AG20443 (cell line): ENCODE measurements around the gene STAC.

Experiments used
- DNase-seq: peaks from one replicate; pipeline ENCODE4 v3.0.0; 2012; ENCODE audit warnings: low spot score, mixed read lengths

STAC gene, protein sequence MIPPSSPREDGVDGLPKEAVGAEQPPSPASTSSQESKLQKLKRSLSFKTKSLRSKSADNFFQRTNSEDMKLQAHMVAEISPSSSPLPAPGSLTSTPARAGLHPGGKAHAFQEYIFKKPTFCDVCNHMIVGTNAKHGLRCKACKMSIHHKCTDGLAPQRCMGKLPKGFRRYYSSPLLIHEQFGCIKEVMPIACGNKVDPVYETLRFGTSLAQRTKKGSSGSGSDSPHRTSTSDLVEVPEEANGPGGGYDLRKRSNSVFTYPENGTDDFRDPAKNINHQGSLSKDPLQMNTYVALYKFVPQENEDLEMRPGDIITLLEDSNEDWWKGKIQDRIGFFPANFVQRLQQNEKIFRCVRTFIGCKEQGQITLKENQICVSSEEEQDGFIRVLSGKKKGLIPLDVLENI

DNA sequence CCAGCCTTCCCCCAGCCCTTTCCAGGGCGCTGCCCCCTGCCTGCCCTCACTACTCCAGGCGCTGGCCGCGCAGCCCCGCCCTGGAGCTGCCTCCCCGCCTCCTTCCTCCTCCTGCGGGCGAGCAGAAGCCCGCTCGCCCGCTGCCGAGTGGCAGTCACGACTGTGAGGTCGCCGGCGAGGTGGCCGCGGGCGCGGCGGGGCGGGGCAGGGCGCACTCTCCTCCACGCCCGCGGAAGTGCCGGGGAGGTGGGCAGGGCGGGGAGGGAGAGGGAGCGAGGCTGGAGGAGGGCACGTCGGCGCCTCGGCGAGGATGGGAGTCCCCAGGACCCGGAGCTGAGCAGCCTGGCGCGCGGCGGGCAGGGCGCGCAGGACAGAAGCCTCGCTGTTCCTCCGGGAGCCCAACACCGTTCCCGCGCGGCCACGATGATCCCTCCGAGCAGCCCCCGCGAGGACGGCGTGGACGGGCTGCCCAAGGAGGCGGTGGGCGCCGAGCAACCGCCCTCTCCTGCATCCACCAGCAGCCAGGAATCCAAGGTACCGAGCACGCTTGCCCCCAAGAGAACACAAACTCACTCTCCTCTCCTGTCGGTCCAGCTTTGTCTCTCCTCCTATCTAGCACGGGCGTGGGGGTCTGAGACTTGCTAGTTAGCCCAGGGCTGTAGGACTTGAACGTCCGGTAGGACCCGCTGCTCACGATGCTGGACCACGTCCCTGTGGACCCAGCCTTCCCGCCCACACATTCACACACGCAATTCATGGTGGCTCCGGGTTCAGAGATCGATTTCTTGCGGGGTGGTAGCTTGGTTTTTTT, at the start of gene STAC:
TSS of gene STAC (plus strand) at position 284 of the 811 bp plus-strand sequence. CDS start at position 424, 140 bp downstream.
- DNase-seq: peak; percentile 83

DNA sequence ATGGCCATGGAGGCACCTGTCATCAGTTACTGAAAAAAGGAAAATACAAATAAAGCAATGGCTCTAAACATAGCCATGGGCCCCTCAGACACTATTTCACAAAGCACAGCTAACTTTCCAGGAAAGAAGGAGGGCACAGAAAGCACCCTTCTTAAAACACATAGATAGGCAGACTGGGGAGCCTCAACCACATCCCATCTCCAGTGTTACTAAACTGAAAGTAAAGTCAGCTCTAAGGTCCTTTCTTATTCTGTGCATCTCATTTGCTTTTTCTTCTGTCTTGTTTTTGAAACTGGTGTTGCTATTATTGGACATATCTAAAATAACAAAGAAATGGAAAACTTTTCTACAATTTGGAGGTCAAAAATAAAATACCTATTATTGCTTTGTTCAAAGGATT, 48.2 kb upstream of the STAC start:
- DNase-seq: no peak

DNA sequence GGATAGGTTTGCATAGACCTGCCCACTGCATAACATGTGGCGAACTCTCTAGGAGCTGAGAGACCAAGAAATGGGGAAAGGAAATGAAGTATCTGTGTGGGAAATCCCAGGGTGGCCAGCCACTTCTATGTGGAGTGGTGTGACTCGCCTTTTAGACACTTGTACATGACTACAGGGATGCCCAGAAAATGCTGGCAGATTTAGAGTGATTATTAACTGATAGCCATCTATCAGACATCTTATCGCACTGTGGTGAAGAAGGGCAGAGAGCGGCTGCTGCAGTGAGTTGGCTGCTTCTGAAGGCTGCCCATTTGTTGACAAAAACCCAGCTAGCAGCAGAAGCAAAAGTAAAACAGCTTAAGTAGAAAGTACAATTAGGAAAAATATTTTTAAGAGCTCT, 18.1 kb upstream of the STAC start:
- DNase-seq: peak; percentile 42

DNA sequence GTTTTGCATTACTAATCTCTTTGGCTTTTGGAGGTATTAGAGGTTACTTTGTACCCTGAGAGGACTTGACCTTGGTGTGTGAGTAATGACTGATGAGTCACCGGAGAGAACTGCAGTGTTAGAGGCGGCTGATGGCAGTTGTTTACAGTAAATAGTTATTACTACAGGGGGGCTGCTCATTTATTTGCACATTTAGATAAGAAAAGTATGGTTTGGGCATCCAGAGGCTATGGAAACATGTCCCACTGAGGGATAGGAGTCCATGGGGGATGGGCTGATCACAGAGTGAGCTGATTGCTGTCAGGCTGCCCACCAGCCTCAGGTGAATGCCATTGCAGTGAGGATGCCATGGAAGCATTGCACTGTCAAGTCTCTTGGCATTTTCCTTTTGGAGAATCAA, 17.3 kb upstream of the STAC start:
- DNase-seq: peak; percentile 73

DNA sequence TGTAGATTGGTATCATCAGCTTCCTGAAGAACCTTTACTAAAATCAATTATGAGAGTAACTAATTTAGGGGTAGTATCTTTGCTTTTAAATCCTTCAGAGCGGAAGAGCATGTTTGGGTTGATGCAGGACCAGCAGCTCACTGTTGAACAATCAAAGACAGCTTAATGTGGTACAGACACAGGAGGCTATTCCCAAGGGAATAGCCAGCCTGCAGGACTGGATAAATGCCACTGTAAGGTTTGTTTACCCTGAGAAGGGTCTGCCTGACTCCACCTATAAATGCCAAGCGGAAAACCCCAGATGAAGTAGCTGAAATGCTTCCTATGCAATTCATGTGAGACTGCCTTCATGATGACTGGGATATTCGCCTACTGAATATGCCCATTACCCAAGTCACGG, 16.0 kb upstream of the STAC start:
- no peak for DNase-seq

DNA sequence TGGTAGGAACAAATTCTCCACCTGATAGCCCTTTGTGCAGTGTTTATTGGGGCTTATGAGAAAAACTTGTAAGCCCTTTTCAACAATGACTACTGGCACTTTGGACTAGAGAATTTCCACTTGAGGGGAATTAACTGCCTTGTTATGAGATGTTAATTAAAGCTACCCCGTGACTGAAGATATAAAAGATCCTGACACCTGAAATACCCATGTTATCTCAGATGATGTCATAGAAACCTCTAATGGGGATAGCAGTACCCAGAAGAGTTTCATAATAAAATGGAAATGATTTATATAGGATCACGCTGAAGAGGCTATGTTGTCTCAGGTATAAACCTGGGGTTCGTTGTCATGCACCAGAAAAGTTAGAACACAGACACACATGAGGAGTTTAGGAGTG, 14.5 kb upstream of the STAC start:
- no peak for DNase-seq

DNA sequence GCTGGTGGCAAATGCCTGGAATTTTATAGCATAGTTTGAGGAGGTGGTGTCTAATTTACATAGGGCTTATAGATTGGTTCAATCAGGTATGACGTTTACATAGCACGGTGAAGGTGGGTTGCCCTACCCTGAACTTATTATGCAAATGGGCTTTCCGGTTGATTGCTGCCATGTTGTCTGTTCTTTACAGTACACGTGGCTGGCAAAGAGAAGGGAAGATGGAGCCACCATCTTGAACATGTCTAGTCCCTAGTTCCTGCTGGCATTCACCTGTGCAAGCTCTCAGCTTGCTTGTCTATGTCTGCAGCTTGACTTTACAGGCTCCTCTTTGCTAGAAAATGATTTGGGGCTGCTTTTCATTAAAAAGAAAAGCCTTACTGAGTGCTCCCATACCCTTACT, 14.0 kb upstream of the STAC start:
- no peak for DNase-seq

DNA sequence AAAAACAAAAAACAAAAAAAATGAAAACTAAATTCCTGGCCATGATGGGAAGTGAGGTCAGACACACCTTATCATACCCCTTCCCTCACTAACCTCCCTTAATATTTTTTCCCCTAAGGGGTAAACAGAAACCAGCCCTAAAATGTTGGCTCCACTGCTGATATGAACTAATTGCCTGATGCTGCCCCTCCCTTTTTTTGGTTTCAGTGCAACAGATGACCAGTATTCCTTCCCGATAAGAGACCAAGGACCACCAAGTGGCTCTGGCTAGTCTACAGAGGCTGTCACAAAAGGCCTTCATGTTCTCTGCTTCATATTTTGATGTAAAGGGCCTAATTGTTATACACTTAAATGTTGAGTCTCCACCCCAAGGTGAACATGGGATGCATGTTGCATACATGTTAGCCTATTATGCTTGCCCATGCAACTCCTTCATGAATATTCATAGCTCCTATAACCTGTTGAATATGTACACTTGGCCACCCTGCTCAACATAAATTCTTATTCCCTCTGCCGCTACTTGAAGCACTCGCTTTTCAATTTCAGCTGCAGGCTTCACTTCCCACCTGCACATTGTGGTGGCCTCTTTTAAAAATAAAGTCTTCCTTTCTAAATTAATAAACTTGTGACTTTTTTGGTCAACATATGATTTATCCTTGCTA, 12.3 kb upstream of the STAC start:
- DNase-seq: no peak

DNA sequence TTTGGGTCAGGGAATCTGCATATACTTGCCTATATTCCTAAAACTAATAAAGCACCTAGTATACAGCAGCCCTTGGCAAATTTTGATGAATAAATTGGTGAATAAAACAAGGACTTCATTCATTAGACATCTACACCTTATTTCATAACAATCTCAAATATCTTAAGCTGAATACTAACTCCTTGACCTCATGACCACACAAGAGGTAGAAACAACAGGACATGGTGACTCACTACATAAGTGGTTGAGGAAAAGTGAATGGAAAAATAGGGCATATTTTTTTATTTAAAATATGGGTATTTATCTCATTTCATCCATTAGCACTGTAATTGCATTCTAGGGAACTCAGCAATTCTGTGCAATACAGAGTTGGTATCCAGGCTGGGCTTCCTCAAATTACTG, 7.8 kb upstream of the STAC start:
- DNase-seq: no peak

DNA sequence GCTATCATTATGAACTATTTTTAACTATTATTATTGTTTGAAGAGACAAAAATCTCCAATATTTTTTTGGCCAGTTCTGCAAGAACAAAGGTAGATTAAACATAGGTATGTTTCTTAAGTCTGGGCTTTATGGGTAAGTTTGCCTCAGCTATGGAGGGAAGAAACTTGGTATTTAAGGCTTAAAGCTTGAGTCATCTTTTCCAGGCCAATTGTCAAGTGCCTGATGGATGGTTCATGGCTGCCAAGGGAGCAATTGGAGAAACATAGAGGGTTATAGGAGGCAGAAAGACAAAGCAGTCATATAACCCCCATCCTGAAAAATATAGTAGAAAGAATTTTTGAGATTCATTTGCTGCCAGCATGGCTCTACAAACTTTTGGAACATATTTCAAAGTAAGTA, 7.2 kb upstream of the STAC start:
- DNase-seq: peak; percentile 36

DNA sequence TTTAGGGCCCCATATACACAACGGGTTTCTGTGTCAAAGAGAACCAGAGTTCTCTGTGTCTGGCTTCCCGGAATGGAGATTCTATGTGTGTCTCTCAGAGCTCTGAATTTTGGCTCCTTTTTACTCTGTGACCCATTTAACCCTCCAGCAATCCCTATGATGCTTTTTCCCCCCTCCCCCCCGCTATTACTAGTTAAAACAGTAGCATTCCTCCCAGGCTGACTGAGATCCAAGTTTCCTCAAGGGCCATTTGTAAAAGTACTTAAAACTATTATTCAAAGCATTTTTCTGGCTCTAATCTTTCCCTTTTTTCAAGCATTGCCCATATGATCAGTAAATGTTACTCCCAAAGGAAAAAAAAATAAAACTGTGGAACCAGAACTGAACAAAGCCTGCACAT, 6.6 kb upstream of the STAC start:
- no peak for DNase-seq

DNA sequence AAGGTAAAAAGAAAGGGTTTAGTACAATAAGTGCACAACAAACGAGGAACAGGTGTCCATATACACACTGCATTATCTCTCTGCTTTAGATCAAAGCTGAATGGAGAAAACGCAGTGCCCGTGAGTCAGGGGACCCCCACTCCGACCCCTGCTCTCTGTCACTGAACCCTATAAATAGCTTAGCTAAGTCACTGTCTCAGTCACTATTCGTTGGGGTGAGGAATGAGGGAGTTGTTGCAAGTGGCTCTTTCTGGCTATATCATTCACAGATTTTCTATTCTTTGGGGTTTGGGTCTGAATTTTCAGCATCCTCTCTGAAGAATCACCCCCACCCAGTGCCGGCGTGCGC, 458 bp upstream of the STAC start:
- DNase-seq: no peak

DNA sequence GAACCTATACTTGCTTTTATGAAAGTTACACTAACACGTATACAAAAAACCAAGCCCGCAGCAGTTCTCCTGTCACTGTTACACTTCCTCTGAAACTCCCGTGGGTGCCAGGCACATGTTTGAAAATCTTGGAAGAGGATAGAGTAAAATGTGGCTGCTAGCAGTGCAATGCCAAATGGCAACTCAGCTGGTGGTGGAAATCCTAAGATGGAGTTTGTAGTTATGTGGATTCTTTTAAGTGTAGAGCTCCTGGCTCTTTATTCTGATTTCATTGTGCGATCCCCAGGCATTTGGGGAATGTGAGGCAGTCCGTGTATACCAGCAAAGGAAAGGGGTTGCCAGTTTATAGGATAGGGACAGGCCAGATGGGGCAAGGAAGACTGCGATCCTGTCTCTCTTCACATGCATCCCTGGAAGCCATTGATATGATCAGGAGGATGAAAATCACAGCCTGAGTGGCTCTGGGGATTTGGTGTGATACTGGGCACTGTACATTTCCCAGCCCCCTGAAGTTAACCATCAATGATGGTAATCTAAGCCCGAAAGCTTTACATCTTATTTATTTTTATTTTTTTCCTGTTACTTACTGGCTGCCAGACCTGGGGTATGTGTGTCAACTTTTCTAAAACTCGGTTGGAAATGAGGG, 1.1 kb downstream of the STAC start:
- DNase-seq: peak; percentile 13

DNA sequence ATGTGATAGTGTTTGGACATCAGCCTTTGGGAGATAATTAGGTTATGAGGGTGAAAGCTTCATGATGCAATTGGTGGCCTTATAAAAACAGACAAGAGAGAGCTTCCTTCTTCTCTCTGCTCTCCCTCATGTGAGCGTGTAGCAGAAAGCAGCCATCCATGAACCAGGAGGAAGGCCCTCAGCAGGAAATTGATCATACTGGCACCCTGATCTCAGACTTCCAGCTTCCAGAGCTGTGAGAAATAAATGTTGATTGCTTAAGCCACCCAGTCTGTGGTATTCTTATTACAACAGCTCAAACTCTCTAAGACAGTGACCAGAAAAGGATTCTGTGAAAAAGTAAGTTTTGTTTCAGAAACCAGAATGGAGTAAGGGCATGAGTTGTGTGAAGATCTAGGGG, 13.3 kb downstream of the STAC start:
- DNase-seq: no peak

DNA sequence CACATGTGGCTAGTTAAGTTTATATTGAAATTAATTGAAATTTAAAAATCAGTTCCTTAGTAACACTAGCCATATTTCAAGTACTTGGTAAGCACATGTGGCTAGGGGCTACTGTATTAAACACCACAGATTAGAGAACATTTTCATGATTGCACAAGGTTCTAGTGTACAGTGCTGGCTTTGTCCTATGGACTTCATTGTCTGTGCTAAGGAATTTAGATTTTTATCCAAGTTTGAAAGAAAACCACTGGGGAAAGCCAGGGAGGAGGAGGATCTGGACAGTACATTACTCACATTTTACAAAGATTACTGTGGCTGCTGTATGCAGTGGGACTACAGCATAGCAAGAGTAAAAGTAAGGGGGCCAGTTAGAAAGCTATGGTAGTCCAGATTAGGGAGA, 13.9 kb downstream of the STAC start:
- peak; percentile 63 for DNase-seq

DNA sequence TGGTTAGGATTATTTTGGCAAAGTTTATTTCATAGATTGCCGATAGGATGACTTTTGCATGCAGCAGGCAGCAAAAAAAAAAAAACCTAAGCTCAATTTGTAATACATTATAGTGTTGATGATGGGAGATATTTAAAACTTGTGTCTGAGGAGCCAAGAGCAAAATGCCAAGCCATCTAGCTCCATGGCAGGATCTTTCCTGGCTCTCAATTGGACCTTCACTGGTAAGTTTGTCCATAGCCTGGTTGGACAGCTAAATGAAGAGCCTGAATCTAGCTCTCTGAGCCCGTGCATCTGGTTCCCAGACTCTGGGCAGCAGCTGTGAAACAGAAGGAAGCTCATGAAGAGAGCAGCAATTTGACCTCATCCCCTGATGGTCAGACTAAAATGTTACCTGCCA, 17.5 kb downstream of the STAC start:
- DNase-seq: peak; percentile 76

DNA sequence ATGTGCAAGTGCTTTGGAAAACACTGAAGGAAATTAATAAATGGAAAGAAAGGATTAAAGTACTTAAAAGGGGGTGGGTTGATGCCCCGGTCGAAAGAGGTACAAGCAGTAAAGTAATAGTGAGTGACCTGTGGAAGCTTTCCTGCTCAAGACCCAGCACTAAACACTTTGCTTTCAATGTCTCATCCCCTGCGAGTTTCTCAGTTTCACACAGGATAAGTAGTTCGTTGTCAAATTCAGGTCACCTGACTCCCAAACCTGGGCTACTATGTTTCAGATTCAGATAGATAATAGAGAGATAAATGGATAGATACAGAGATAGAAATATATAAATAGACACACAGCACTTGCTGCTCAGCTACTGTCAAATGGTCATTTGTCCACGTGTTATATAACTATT, 19.6 kb downstream of the STAC start:
- DNase-seq: no peak

DNA sequence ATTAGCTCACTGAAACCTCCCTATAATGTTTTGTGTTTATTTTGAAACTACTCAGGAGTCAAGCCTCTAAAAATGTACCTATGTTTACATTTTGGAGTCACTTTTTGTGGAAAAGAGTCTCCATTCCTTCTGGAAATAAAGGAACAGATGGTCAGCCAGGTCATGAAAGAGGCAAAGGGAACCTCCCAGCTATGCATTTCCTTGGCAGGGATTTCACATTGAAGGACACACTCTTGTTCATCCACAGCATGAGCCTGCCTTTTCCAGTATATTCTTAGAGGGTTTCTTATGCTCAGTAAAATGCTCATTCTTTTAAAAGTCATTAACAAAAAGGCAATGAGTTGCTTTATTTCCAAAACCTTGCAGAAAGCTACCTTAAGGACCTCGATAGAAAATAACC, 20.8 kb downstream of the STAC start:
- DNase-seq: no peak

DNA sequence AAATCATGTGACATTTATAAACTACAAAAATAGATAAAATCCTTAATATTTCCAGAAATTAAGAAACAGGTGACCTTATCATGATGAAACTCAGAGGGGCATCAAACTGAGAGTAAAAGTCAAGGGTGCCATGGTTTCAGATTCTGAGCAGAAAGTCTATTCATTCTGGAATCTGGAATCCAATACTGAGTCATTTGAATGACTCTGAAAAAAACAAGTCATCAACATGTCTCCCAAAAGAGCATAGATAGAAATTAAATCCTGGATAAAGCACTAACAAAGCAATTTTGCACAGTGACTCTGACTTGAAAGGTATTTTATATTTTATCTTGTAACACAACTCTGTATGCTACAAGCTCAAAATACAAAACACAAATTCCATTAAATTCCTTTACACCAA, 23.4 kb downstream of the STAC start:
- peak; percentile 29 for DNase-seq

DNA sequence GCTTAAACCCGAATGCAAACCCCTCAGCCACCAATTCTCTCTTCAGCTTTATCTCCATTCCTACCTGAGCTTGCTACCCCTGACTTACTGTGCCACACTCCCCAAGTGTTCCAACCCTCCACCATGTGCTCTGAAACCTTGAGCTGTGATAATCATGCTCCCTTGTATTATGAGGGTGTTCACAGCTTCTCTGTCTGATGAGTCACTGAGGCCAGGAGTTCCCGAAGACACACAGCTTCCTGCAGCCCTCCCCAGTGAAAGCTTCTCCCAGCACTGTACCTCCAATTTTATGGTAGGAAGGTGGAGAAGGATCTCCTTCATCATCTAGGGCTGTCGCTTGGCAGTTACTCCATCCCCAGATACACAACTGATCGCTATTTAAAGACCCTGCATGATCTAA, 24.9 kb downstream of the STAC start:
- DNase-seq: no peak

DNA sequence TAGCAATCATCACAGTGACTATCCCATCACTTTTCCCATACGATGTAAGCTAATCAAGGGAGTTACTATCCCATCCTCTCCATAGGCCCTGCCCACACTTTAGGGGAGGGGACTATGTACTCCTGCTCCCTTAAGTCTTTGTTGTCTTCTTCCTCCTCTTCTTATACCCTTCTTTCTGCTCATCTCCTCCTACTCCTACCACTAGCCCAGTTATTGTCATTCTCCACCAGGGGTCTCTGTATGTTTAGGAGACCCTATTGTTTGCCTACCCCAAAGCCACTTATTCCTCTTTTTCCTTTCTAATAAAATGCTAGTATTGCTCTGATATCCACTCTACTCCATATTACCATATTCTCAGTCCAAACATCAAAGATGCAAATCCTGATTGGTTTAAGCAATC, 27.8 kb downstream of the STAC start:
- no peak for DNase-seq

DNA sequence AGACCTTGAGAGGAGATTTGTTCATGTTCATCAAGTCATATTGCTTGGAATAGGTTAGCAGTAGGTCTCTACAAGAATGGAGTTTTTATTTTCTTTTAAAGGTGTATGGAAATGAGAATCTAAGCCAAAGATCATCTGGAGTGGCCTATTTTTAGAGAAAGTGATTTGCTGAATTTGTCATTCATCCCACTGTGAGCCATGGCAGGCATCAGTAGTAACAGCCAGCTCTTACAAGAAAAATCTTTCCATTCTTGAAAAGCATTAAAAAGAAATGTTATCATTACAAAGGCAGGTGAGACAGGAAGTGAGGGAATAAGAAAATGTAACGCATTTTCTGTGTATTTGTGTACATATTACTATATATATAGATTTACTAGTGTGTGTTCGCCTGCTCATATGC, 29.6 kb downstream of the STAC start:
- DNase-seq: no peak

DNA sequence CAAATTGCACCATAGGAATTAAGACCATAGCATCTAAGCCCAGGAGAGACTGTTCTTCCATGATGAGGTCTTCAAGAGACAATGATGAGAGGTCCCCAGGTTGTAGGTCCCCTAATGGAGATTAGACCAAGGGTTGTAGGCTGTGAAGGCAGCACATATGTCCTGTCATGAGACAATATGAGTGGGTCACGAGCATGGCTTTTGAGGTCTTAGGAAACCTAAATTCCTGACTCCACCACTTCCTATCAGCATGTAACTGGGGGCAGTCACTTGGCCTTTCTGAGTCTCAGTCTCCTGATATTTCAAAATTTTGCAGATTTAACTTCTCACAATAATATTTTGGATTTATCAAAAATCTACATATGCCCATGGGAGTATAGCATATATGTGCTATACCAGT, 31.3 kb downstream of the STAC start:
- no peak for DNase-seq
